Measurements from ENCODE around the gene CHPF2.
A peak's percentile ranks its signal among the peaks of the same experiment; 100 is the strongest.

Gene CHPF2

DNA sequence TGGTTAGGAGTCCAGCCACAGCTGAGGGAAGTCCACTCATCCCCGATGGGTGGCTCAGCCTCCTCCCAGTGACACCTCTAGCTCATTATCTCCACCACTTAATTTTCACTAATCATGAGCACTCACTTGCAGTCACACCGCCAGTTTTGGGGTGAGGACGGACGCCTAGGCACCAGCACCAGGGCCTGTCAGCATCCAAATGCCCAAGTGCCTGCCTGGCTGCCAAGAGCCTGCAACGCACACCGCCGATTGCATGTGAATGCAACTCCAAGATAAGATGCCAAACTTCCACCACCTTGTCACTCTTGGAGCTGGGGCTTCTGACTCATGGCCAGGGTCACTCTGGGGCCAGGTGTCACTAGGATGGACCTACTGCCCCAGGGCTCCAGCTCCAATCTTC is 40.6 kb downstream of the CHPF2 start:
- no peak for DNase-seq

DNA sequence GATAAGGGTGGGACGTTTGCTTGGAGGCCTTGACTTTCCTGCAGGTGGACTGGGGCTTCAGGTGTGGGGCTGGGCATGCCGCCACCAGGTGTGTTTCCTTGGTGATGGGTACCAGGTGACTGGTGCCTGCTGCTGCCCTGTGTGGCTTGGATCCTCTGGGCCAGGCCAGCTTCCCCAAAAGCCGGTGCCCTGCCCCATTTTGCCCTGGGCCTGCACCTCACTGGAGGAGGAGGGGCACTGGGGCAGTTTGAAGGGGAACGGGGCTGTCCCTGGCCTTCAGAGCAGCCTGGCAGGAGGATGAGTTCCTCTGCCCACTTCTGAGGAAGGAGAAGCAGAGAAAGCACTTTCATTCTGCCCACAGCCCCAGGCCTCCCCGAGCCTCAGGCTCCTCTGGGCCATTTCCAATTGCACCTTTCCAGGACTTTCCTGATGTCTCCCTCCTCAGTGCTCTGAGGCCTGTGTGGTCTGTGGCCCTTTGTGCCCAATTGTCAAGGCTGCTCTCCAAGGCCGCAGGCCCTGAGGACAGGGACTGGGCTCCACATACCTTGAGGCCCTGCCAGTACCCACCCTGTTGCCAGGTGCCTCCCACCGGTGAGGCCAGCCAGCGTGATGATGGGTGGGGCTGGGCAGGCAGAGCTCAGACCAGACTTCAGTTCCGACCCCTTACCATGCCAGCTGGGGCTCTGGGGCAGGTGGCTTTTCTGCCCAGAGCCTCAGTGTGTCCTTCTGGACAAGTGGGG is 41.5 kb downstream of the CHPF2 start:
- DNase-seq, result no peak

DNA sequence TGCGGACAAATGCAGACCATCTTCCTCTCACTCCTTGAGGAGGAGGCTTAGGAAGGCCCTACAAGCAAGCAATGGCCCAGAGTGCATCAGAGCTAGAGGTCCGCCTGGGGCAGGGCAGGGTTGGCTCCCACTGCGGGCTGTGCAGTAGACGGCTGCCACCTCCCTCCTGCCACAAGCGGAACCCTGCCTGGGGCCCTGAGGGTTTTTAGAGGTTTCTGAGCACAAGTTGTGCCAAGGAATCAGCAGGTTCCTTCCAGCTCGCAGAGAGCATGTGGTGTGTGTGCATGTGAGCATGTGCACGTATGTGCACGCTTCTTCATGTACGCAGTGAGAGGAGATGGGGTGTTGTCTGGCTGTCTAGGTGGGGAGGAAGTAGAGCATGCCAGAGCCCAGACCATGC is 42.1 kb downstream of the CHPF2 start:
- no peak for DNase-seq

DNA sequence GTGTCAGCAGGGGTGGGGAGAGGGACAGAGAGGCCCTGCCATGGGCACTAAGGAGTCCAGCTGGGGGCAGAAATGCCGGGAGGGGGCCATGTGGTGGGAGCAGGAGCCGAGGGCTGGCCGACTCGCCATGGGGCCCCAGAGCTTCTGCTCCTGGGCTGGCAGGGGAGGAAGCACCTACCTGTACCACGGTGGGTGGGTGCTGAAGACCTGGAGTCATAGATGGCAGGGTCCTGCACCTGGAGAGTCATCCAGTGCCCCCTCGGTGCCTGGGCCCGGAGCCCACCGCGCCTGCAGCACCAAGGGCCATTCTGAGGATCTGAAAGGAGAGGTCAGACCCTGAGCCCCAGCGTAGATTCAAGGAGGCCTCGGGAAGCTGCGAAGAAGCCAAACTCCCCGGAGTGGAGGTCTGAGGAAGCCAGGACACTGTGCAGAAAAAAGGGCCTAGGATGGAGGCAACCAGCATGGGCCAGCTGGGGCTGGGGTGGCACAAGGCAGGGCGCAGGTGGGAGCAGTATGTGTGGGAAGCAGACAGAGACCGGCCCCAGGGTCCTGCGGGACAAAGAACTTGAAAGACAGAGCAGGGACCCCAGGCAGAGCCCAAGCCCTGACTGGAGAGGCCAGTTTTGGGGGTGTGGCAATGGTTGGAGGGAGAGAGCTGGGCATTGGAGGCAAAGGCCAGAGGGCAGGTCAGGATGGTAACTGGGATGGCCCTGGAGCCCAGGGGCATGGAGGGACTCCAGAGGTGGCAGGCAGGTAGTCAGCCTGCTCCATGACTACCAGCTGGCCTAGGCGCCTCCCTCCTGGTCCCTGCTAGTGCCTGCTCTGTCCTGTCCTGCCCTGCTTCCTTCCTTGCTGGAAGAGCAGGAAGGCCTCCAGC is 42.9 kb downstream of the CHPF2 start:
- no peak for DNase-seq

DNA sequence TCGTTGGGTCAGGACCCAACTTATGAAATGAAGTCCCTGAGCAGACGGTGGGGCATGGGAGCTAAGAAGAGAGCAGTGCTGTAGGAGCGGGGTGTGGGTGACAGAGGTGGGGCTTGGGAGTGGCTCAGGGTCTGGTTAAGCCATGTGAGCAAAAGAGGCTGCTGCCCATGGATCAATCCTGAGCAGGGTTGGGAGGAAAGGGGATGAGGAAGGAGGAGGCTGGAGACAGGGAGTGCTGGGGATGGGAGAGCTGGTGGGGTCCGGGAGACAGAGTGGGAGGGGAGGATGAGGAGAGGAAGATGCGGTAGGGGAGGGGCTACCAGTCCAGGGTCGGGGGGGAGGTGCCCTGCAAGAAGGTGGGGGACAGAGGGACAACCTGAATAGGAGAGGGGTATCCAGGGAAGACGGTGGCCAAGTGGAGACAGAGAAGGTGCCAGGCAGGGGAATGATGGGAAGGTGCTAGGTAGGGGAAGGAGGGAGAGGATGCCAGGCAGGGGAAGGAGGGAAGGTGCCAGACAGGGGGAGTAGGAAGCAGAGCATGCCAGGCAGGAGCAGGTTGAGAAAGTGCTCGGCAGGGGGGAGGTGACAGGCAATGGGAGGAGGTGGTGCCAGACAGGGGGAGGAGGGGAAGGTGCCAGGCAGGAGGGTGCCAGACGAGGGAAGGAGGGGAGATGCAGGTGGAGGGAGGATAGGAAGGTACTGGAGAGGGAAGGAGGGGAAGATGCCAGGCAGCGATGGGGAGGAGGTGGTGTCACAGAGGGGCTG is 43.7 kb downstream of the CHPF2 start:
- no peak for DNase-seq

DNA sequence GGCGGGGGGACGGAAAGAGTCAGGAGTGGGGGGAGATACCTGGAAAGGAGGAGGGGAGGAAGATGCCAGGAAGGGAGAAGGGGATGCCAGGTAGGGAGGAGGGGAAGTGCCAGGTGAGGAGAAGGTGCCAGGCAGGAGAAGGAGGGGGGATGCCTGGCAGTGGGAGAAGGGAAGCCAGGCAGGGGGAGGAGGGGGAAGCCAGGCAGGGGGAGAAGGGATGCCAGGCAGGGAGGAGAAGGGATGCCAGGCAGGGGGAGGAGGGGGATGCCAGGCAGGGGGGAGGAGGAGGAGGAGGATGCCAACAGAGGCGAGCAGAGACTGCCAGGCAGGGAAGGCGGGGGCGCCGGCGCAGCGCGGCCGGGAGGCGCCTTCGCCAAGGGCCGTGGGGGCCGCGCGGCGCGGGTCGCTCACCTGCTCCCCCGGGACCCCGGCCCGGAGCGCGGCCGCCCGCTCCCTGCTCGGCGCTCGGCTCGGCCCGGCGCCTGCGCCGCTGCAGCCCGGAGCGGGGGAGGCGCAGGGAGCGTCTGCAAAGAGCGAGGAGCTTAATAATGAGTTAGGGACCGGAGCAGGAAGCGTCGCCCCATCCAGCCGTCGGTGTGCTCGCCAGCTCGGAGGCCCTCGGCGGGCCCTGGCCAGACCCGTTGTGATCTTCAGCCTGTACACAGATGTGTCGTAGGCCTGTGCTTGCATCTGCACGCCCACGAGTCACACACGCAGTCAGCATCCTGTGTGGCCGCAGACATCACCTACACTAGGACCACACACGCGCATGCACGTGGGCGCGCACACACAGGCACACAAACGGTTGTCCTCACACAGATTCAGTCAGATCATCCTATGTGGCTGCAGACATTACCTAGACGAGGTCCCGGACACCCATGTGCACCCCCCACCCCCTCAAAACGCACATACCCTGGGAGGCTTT is 44.6 kb downstream of the CHPF2 start:
- peak; percentile 66 for DNase-seq

GRCh38 chr7:151277631-151278030 is 45.3 kb downstream of the CHPF2 start:
- DNase-seq, result no peak

DNA sequence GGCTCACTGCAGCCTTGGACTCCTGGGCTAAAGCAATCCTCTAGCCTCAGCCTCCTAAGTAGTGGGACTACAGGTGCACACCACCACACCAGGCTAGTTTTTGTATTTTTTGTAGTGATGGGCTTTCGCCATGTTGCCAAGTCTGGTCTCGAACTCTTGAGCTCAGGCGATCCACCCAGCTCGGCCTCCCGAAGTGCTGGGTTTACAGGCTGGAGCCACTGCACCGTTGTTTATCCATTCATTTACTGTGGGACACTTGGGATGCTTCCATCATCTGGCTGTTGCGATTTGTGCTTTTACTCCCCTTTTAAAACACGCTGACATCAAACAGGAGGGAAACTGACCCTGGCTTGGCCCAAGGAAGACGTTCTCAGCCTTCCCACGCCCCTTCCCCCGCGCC is 46.7 kb downstream of the CHPF2 start:
- DNase-seq, result no peak

DNA sequence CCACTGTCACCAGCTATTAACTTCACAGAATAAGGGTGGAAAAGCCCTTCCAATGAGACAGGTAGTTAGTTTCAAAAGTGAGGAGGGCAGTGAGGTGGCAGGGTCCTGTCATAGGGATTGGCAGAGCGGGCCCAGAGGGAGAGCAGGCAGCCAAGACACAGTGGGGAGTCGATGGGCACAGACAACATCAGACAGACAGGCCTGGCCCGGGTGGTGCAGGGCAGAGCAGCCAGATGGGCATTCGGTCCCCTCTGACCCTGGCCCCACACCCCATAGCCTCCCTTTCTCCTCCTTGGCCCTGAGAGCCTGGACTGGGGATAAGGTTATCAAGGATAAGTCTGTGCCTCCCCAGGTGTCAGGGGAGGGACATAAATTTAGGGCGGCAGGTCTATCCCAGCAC is 47.6 kb downstream of the CHPF2 start:
- no peak for DNase-seq

GRCh38 chr7:151280388-151281019 is 48.2 kb downstream of the CHPF2 start:
- no peak for DNase-seq

DNA sequence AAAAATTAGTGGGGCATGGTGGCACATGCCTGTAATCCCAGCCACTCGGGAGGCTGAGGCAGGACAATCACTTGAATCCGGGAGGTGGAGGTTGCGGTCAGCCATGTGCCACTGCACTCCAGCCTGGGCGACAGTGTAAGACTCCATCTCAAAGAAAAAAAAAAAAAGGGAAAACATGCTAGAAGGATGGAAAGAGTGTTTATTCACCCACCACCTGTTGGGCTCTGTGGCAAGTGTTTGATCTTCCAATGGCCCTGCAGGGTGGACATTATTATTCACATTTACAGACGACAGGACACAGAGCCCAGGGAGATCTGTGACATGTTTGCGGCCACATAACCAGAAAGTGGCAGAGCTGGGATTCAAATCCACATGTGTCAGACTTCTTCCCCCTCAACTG is 49.4 kb downstream of the CHPF2 start:
- DNase-seq, result no peak

DNA sequence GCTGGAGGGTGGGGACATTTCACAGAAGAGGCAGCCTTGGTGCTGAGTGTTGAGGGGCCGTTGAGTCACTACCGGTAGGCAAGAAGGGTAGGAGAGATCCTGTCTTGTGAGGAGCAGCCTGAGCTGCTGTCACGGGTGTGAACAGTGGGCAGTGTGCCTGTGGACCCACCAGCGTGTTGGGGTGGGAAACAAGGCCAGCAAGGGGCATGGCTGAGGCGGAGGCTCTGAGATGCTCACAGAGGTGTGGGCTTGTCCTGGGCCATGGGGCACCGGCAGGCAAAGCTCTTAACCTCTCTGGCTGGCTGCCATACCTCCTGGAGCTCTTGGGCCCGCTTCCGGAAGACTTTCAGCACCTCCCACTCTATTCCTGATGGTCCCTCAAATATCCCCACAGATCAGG is 49.8 kb downstream of the CHPF2 start:
- DNase-seq, result no peak

DNA sequence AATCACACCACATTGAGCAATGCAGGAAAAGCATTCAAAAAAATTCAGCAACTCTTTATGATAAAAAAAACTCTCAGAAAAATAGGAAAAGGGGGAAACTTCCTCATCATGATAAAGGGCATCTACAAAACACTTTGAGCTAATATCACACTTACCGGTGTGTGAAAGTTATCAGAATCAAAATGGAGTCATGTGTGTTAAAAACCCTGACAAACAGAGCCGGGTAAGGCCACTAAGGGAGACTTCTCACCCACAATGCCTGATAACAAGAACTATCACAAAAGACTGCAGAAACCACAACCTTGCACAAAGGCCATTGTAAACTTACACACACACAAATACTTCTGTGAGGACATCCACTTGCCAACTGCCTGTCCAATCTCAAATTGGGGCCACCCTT is 51.0 kb downstream of the CHPF2 start:
- DNase-seq, result no peak

DNA sequence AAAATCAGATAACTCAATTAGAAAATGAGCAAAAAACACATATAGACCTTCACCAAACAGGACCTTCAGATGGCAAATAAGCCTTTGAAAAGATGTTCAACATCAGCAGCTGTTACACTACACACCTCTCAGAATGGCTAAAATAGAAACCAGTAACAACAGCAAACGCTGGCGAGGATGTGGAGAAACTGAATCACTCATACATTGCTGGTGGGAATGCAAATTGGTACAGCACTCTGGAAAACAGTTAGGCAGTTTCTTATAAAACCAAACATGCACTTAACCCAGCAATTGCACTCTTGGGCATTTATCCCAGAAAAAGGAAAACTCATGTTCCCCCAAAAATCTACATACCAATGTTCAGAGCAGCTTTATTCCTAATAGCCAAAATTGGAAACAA is 53.9 kb downstream of the CHPF2 start:
- DNase-seq, result no peak
